ENCODE measurements around the gene RGS6. TPM values are rescaled to one million over a fixed set of nuclear protein-coding genes. Genes with fewer than 3 reads are reported as not detected.

The RGS6 gene
- total and polyA plus RNA-seq, 2 experiments from 2014 or later = 0.86 to 0.95 TPM

GRCh38 chr14:72347118-72347517, 414.9 kb downstream of the RGS6 start:
- Histone ChIP-seq H3K27me3 (no peaks in the 10 kb centered on the region), H3K4me3 (no peak overlapping the region), H3K4me1 (ENCODE audit: low read depth) (no peaks in the 10 kb centered on the region), H3K9me3 (ENCODE audit: low read depth) (no peaks in the 10 kb centered on the region), H3K36me3 (no peaks in the 10 kb centered on the region), H3K27ac (no peak overlapping the region)
- no peak for TF ChIP-seq CTCF (IDR thresholded peaks at IDR 0.05; ENCODE audit: low read depth, low read length)
- DNase-seq (ENCODE audit: low read depth in 1 of 2, low spot score in 1 of 2) = no peak

GRCh38 chr14:72350215-72350614, 418.0 kb downstream of the RGS6 start:
- Histone ChIP-seq H3K27ac (no peak overlapping the region), H3K9me3 (ENCODE audit: low read depth) (no peaks in the 10 kb centered on the region), H3K4me1 (ENCODE audit: low read depth) (no peaks in the 10 kb centered on the region), H3K4me3 (no peak overlapping the region), H3K36me3 (no peaks in the 10 kb centered on the region), H3K27me3 (no peaks in the 10 kb centered on the region)
- TF ChIP-seq CTCF (IDR thresholded peaks at IDR 0.05; ENCODE audit: low read depth, low read length) = no peak
- no peak for DNase-seq (ENCODE audit: low read depth in 1 of 2, low spot score in 1 of 2)

GRCh38 chr14:72352012-72352411, 419.8 kb downstream of the RGS6 start:
- no peak for DNase-seq (ENCODE audit: low read depth in 1 of 2, low spot score in 1 of 2)
- no peak overlapping the region for H3K4me3 ChIP-seq
- no peak overlapping the region for H3K27ac ChIP-seq
- TF ChIP-seq CTCF (IDR thresholded peaks at IDR 0.05; ENCODE audit: low read depth, low read length) = no peak
- no peaks in the 10 kb centered on the region for H3K9me3 ChIP-seq (ENCODE audit: low read depth)
- no peaks in the 10 kb centered on the region for H3K27me3 ChIP-seq
- H3K36me3 ChIP-seq = no peaks in the 10 kb centered on the region
- H3K4me1 ChIP-seq (ENCODE audit: low read depth) = no peaks in the 10 kb centered on the region

- Histone ChIP-seq H3K4me3 (no peak overlapping the region), H3K4me1 (ENCODE audit: low read depth) (no peaks in the 10 kb centered on the region), H3K27me3 (no peaks in the 10 kb centered on the region), H3K27ac (no peak overlapping the region), H3K9me3 (ENCODE audit: low read depth) (no peaks in the 10 kb centered on the region), H3K36me3 (no peaks in the 10 kb centered on the region)
- DNase-seq (ENCODE audit: low read depth in 1 of 2, low spot score in 1 of 2) = no peak
- no peak for TF ChIP-seq CTCF (IDR thresholded peaks at IDR 0.05; ENCODE audit: low read depth, low read length)
These were observed 434.4 kb downstream of the RGS6 start for GRCh38 chr14:72366619-72367018.

GRCh38 chr14:72369106-72369505, 436.9 kb downstream of the RGS6 start:
- no peak for TF ChIP-seq CTCF (IDR thresholded peaks at IDR 0.05; ENCODE audit: low read depth, low read length)
- Histone ChIP-seq H3K4me3 (no peak overlapping the region), H3K27ac (no peak overlapping the region), H3K36me3 (no peaks in the 10 kb centered on the region), H3K4me1 (ENCODE audit: low read depth) (no peaks in the 10 kb centered on the region), H3K9me3 (ENCODE audit: low read depth) (no peaks in the 10 kb centered on the region), H3K27me3 (no peaks in the 10 kb centered on the region)
- DNase-seq (ENCODE audit: low read depth in 1 of 2, low spot score in 1 of 2) = no peak

GRCh38 chr14:72377016-72377415, 444.8 kb downstream of the RGS6 start:
- Histone ChIP-seq H3K36me3 (no peaks in the 10 kb centered on the region), H3K9me3 (ENCODE audit: low read depth) (no peaks in the 10 kb centered on the region), H3K27ac (no peak overlapping the region), H3K4me3 (no peak overlapping the region), H3K4me1 (ENCODE audit: low read depth) (no peaks in the 10 kb centered on the region), H3K27me3 (no peaks in the 10 kb centered on the region)
- DNase-seq (ENCODE audit: low read depth in 1 of 2, low spot score in 1 of 2) = no peak
- no peak for TF ChIP-seq CTCF (IDR thresholded peaks at IDR 0.05; ENCODE audit: low read depth, low read length)

Measured in cardiac muscle cell (in vitro differentiated cells and primary cell).